MG63 (cell line): ENCODE measurements around the gene PRKCH. TPM values are rescaled to one million over a fixed set of nuclear protein-coding genes. Genes with fewer than 3 reads are reported as not detected.

Experiments
- DNase-seq: peaks from one replicate; pipeline ENCODE4 v3.0.0-alpha.2; 2020
- H3K27me3 ChIP-seq: fragments of 250-450 bp; sonication (Bioruptor Pico); 2 replicates; pipeline ENCODE4 v1.5.1; 2020; ENCODE audit warnings: mild to moderate bottlenecking, moderate library complexity
- H3K36me3 ChIP-seq: fragments of 250-450 bp; sonication (Bioruptor Pico); 2 replicates; pipeline ENCODE4 v1.5.1; 2020; ENCODE audit warnings: mild to moderate bottlenecking, moderate library complexity
- H3K4me3 ChIP-seq: fragments of 250-450 bp; sonication (Bioruptor Pico); 2 replicates; pipeline ENCODE4 v1.5.1; 2020; ENCODE audit warnings: mild to moderate bottlenecking, moderate library complexity
- H3K9me3 ChIP-seq: fragments of 250-450 bp; sonication (Bioruptor Pico); 2 replicates; pipeline ENCODE4 v1.5.1; 2020; ENCODE audit warnings: mild to moderate bottlenecking, moderate library complexity
- total RNA-seq: library from RNA; depleted of rRNA; stranded (reverse); fragments of >200 nt; shearing (Covaris generic); gene quantifications from 2 replicates; pipeline ENCODE4 v1.2.3, GENCODE V29; 2014; ENCODE audit warnings: low replicate concordance

The PRKCH gene
- total RNA-seq, 1 experiment from 2014 or later = 6.0 TPM

GRCh38 chr14:61535032-61535431 is 213.7 kb downstream of the PRKCH start:
- no peaks in the 10 kb centered on the region for H3K9me3 ChIP-seq
- no peaks in the 10 kb centered on the region for H3K36me3 ChIP-seq
- H3K4me3 ChIP-seq = no peak overlapping the region
- no peak for DNase-seq
- H3K27me3 ChIP-seq = no peaks in the 10 kb centered on the region

DNA sequence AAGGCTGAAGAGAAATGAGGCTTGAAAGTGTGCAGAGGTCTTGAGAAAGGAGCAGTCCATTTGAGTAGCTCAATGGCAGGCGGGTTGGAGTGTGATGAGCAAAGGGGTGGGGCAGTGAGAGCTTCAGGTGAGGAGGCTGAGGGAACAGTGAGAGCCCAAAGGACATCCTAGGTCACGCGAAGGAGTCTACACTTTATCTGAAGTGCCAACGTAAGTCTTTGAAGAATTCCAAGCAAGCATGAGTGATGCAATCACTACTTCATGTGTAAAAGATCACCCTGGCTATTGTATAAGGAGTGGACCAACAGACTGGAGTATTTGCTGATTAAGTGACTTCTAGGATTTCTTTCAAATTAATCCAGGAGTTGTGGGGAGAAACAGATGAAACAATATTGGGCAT is 214.1 kb downstream of the PRKCH start:
- DNase-seq = no peak
- Histone ChIP-seq H3K4me3 (no peak overlapping the region), H3K9me3 (no peaks in the 10 kb centered on the region), H3K36me3 (no peaks in the 10 kb centered on the region), H3K27me3 (no peaks in the 10 kb centered on the region)

DNA sequence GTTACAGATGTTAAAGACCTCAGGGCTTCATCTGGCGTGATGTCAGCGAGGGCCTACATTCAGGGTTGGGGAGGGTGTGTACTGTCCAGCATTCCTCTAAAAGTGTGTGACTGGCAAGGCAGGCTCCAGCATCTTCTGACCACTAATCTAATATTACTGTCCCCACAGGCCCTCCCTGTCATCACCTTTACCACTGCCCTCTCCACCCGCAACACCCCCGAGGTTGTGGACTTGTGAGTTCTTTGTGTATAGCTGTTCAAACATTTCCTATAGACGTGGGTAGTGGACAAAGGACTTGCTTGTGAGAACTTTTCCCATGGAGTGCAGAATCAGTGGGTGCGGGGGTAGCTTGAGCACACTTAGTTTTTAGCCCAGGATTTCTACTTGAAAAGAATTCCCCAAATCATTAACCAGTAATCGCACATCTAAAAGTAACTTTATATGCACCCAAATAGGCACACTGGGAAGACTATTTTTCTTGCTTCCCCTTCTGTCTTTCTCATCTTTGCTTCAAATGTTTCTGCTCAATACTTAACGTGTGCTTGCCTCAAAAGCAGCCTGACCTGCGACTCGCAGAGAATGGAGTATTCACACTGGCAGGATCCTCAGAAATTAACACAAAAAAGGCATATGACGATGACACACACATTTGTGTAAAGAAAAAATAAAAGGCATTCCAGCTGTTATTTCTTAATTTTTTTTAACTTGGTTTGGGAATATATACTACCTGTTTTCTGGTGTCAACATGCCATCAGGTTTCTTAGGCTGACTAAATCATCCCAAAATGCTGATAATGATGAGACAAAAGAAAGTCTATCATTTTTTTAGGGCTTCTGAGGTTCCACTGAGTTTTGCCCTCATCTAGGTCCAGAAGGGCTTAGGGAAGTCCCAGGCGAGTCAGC is 215.5 kb downstream of the PRKCH start:
- Histone ChIP-seq H3K36me3 (no peaks in the 10 kb centered on the region), H3K4me3 (no peak overlapping the region), H3K9me3 (no peaks in the 10 kb centered on the region), H3K27me3 (no peaks in the 10 kb centered on the region)
- no peak for DNase-seq

GRCh38 chr14:61537563-61538463 is 216.4 kb downstream of the PRKCH start:
- Histone ChIP-seq H3K36me3 (no peaks in the 10 kb centered on the region), H3K4me3 (no peak overlapping the region), H3K9me3 (no peaks in the 10 kb centered on the region), H3K27me3 (no peaks in the 10 kb centered on the region)
- DNase-seq = peak; percentile 52

DNA sequence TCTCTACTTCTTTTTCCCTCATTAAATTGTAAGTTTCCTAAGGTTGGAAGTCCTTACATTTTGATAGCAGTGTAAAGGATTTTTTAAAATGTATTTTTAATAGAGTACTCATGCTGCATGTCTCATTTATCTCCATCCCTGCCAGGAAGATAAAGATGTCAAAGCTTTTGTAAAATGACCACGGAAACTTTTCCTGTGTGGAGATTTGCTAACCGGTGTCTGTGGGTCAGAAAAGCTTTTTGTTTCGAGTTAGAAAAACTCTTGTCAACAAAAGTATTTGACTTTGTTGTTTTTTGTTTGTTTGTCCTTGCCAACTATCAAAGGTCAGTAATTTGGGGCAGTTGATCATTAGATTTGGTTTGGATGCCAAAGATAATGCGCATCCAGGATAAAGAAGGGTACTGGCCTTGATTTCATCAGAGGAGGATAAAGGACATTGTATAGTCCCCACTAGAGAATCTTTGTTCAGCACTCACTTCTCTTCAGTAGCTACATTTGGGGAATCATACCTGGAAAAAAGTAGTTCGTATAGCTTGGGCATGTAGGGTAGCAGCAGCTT is 217.2 kb downstream of the PRKCH start:
- Histone ChIP-seq H3K9me3 (no peaks in the 10 kb centered on the region), H3K36me3 (no peaks in the 10 kb centered on the region), H3K4me3 (no peak overlapping the region), H3K27me3 (no peaks in the 10 kb centered on the region)
- DNase-seq = no peak

GRCh38 chr14:61539631-61540030 is 218.3 kb downstream of the PRKCH start:
- Histone ChIP-seq H3K9me3 (no peaks in the 10 kb centered on the region), H3K4me3 (no peak overlapping the region), H3K36me3 (no peaks in the 10 kb centered on the region), H3K27me3 (no peaks in the 10 kb centered on the region)
- DNase-seq = no peak

GRCh38 chr14:61540931-61541330 is 219.6 kb downstream of the PRKCH start:
- H3K4me3 ChIP-seq = no peak overlapping the region
- no peaks in the 10 kb centered on the region for H3K27me3 ChIP-seq
- no peaks in the 10 kb centered on the region for H3K36me3 ChIP-seq
- H3K9me3 ChIP-seq = no peaks in the 10 kb centered on the region
- no peak for DNase-seq

- Histone ChIP-seq H3K9me3 (no peaks in the 10 kb centered on the region), H3K27me3 (no peaks in the 10 kb centered on the region), H3K4me3 (no peak overlapping the region), H3K36me3 (no peaks in the 10 kb centered on the region)
- DNase-seq = no peak
Measured at GRCh38 chr14:61542848-61543790, 221.7 kb downstream of the PRKCH start.

DNA sequence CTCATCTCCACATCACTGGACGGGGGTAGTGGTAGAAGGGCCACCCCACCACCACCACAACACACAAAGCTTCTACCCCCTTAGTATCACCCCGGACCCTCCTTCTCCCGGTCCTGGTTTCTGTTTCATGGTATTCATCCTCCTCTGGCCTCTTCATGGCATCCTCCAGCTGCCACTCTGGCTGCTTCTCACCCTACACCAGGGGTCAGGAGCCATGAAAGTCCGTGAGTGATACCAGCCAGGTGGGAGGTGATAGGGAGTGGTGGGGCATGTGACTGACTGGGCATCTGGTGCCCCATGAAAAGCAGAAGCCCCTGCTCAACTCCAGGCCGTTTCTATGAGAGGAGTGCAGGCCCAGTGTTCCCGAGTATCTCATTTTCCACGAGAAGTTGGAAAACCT is 222.6 kb downstream of the PRKCH start:
- Histone ChIP-seq H3K9me3 (no peaks in the 10 kb centered on the region), H3K4me3 (no peak overlapping the region), H3K36me3 (no peaks in the 10 kb centered on the region), H3K27me3 (no peaks in the 10 kb centered on the region)
- DNase-seq = no peak

- DNase-seq = no peak
- Histone ChIP-seq H3K27me3 (no peaks in the 10 kb centered on the region), H3K36me3 (no peaks in the 10 kb centered on the region), H3K4me3 (no peak overlapping the region), H3K9me3 (no peaks in the 10 kb centered on the region)
Measured at GRCh38 chr14:61544448-61545330, 223.3 kb downstream of the PRKCH start.

GRCh38 chr14:61545726-61546455 is 224.5 kb downstream of the PRKCH start:
- H3K36me3 ChIP-seq = no peaks in the 10 kb centered on the region
- no peak for DNase-seq

GRCh38 chr14:61547186-61548069 is 226.0 kb downstream of the PRKCH start:
- DNase-seq = peak; percentile 70
- H3K9me3 ChIP-seq = no peaks in the 10 kb centered on the region
- H3K36me3 ChIP-seq = no peaks in the 10 kb centered on the region
- no peaks in the 10 kb centered on the region for H3K27me3 ChIP-seq
- H3K4me3 ChIP-seq = no peak overlapping the region

More at GRCh38 chr14:61545726-61546455, 224.5 kb downstream of the PRKCH start:
- Histone ChIP-seq H3K9me3 (no peaks in the 10 kb centered on the region), H3K27me3 (no peaks in the 10 kb centered on the region), H3K4me3 (no peak overlapping the region)

GRCh38 chr14:61549425-61549824 is 228.0 kb downstream of the PRKCH start:
- Histone ChIP-seq H3K4me3 (no peak overlapping the region), H3K27me3 (no peaks in the 10 kb centered on the region), H3K9me3 (no peaks in the 10 kb centered on the region), H3K36me3 (no peaks in the 10 kb centered on the region)
- no peak for DNase-seq

GRCh38 chr14:61551384-61551783 is 230.0 kb downstream of the PRKCH start:
- Histone ChIP-seq H3K36me3 (no peaks in the 10 kb centered on the region), H3K4me3 (no peak overlapping the region), H3K9me3 (no peaks in the 10 kb centered on the region), H3K27me3 (no peaks in the 10 kb centered on the region)
- DNase-seq = no peak
